ENCODE results near the gene ADGRG3.

Gene ADGRG3

DNA sequence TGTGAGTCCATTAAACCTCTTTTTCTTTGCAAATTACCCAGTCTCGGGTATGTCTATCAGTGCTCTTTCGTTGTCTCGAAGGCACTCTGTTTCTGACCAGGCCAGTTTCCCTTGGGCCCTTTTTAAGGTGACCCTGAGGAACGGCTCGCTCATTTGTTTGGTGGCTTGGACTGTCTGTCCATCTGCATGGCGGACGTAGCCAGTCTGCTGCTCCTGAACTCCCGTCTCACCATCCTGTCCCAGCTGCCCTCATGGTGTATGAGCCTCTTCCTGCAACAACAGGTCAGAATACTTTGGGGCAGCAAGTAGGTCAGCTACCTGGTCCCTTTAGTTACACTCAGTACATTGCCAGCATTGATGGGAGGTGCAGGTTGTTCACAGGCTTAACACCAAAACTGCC, 45.5 kb downstream of the ADGRG3 start:
- TF ChIP-seq, protein P1, sequence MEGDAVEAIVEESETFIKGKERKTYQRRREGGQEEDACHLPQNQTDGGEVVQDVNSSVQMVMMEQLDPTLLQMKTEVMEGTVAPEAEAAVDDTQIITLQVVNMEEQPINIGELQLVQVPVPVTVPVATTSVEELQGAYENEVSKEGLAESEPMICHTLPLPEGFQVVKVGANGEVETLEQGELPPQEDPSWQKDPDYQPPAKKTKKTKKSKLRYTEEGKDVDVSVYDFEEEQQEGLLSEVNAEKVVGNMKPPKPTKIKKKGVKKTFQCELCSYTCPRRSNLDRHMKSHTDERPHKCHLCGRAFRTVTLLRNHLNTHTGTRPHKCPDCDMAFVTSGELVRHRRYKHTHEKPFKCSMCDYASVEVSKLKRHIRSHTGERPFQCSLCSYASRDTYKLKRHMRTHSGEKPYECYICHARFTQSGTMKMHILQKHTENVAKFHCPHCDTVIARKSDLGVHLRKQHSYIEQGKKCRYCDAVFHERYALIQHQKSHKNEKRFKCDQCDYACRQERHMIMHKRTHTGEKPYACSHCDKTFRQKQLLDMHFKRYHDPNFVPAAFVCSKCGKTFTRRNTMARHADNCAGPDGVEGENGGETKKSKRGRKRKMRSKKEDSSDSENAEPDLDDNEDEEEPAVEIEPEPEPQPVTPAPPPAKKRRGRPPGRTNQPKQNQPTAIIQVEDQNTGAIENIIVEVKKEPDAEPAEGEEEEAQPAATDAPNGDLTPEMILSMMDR (IDR thresholded peaks at IDR 0.05; ENCODE audit: unreplicated experiment in 3 of 3), result no peak
- Mint-ChIP-seq H3K9me3 (no peaks in the 10 kb centered on the region), H3K27ac (no peak overlapping the region), H3K27me3 (ENCODE audit: low read depth) (peaks cover 9% of the 10 kb centered on the region), H3K4me1 (no peaks in the 10 kb centered on the region), H3K36me3 (ENCODE audit: low read depth) (no peaks in the 10 kb centered on the region), H3K4me3 (no peak overlapping the region)

DNA sequence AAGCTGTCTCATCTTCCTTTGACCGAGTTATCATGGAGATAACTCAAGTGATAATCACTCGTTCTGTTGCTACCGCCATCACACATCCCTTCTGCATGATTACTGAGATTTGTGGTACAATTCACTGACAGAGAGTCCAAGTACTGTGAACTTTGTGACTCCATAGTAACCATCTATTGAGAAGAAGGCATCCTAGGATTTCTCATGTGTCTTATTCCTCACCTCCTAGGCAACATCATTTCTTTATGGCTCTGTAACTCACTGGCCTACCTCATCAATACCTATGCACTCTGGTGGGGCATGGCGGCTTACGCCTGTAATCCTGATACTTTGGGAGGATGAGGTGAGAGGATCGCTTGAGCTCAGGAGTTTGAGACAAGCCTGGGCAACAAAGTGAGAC, 45.9 kb downstream of the ADGRG3 start:
- TF ChIP-seq, protein P1 (IDR thresholded peaks at IDR 0.05; ENCODE audit: unreplicated experiment in 3 of 3), result no peak

DNA sequence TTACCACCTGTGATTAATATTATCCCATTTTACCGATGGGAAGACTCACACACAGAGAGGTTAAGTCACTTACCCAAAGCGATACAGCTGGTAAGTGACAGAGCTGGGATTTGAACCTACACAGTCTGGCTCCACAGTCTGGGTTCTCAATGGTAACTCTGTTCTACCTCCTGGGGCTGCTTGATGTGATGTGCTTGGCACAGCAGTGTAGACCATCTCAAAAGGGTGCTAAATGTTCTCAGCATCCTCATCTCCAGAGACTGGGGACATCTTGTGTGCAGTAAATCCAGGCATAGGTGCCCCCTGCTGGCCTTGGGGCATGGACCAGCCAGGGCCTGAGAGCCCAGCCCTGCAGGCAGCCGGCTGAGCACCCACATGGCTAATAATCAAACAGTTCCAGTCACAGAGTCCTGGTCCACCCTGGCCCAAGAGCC, 52.1 kb downstream of the ADGRG3 start:
- Mint-ChIP-seq H3K27ac (no peak overlapping the region), H3K36me3 (ENCODE audit: low read depth) (no peaks in the 10 kb centered on the region), H3K4me3 (no peak overlapping the region), H3K9me3 (no peaks in the 10 kb centered on the region), H3K27me3 (ENCODE audit: low read depth) (peaks cover 5% of the 10 kb centered on the region), H3K4me1 (no peaks in the 10 kb centered on the region)
- TF ChIP-seq, protein P1 (IDR thresholded peaks at IDR 0.05; ENCODE audit: unreplicated experiment in 3 of 3), result peak; percentile 38 to 51 (median 40)

More for the DNA sequence above, 45.9 kb downstream of the ADGRG3 start:
- Mint-ChIP-seq H3K36me3 (ENCODE audit: low read depth) (no peaks in the 10 kb centered on the region), H3K4me3 (no peak overlapping the region), H3K27me3 (ENCODE audit: low read depth) (peaks cover 9% of the 10 kb centered on the region), H3K27ac (no peak overlapping the region), H3K4me1 (no peaks in the 10 kb centered on the region), H3K9me3 (no peaks in the 10 kb centered on the region)

DNA sequence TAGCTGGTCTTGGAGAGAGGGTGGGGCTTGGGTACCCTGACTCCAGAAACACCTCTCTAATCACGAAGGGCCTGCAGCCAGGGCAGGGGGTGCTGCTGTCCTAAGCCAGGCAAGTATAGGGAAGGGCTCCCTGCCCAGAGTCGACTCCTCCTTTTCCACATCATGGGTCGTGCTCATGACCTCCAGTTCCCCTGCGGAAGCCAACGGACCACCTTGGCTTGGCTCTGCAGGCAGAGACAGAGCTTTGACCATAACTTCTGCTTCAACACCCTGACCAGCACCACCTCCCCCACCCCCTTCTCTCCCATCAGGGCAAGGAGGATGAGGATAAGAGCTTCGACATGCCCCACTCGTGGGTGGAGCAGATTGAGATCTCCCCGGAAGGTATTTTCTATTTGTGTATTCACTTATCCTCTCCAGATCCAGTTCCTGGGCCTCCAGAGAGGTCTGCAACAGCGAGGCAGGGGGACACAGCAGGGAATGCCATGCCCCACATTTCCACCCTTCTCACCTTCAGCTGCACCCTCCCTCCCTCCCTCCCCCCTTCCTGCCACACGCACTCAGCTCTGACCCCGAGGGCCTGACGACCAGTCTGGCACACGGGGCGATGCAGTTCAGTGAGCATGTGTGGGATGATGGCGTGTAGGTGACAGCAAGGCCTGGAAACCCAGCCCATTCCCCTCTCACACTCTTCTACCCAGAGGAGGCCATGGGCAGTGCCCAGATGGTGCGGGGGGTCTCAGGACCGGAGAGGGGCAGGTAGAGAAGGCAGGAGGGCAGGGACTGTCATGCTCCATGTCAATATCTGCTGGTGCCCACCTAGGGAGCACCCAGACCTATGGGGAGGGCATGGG, 53.5 kb downstream of the ADGRG3 start:
- TF ChIP-seq, protein P1 (IDR thresholded peaks at IDR 0.05; ENCODE audit: unreplicated experiment in 3 of 3), result no peak
- Mint-ChIP-seq H3K9me3 (no peaks in the 10 kb centered on the region), H3K4me1 (no peaks in the 10 kb centered on the region), H3K27ac (peak overlapping the region in 1 of 3 experiments; percentile 59), H3K27me3 (ENCODE audit: low read depth) (peaks cover 3% of the 10 kb centered on the region), H3K36me3 (ENCODE audit: low read depth) (no peaks in the 10 kb centered on the region), H3K4me3 (no peak overlapping the region)

DNA sequence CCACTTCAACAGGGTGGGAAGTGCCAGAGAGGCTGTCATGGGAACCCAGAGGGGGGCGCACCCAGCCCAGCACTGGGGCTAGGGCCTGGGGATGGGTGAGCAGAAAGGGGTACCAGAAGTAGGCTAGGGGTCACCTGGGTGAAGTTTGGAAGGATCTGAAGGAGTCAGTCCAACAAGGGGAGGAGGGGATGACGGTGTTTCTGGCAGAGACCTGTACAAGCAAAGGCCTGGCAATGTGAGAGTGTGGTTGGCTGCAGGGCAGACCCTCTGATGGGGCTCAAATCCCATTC, 54.0 kb downstream of the ADGRG3 start:
- no peaks in the 10 kb centered on the region for H3K4me1 Mint-ChIP-seq
- H3K4me3 Mint-ChIP-seq, result no peak overlapping the region
- H3K36me3 Mint-ChIP-seq (ENCODE audit: low read depth), result no peaks in the 10 kb centered on the region
- H3K27ac Mint-ChIP-seq, result no peak overlapping the region
- H3K9me3 Mint-ChIP-seq, result no peaks in the 10 kb centered on the region
- TF ChIP-seq, protein P1 (IDR thresholded peaks at IDR 0.05; ENCODE audit: unreplicated experiment in 3 of 3), result no peak
- H3K27me3 Mint-ChIP-seq (ENCODE audit: low read depth), result no peaks in the 10 kb centered on the region

DNA sequence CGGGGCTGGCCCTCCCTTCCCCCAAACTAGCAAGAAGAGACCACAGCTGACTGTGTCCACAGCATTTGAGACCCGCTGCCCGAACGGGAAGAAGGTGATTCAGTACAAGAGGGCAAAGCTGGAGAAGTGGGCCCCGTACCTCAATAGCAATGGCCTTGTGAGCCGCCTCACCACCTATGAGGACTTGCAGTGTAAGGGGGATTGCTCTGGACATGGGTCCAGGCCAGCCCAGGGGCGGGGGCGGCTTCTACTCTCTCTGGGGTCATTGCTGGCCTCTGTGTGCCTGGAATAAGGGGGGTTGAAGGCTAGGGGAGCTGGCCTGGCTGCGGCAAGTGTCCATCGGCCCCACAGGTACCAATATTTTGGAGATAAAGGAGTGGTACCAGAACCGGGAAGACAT, 54.5 kb downstream of the ADGRG3 start:
- H3K9me3 Mint-ChIP-seq, result no peaks in the 10 kb centered on the region
- H3K4me1 Mint-ChIP-seq, result no peaks in the 10 kb centered on the region
- TF ChIP-seq, protein P1 (IDR thresholded peaks at IDR 0.05; ENCODE audit: unreplicated experiment in 3 of 3), result no peak
- peaks cover 1% of the 10 kb centered on the region for H3K27me3 Mint-ChIP-seq (ENCODE audit: low read depth)
- H3K27ac Mint-ChIP-seq, result no peak overlapping the region
- H3K4me3 Mint-ChIP-seq, result no peak overlapping the region
- H3K36me3 Mint-ChIP-seq (ENCODE audit: low read depth), result no peaks in the 10 kb centered on the region
